Measurements from ENCODE around the gene NHP2.
A peak's percentile ranks its signal among the peaks of the same experiment; 100 is the strongest.
"Not testable (repeated sequence)": the region's sequence is repeated elsewhere in the genome, so short reads cannot be mapped to it uniquely, and the experiment has no call there.

The NHP2 gene

GRCh38 chr5:178170455-178170854 is 16.8 kb upstream of the NHP2 start:
- no peak for DNase-seq

- no peak for DNase-seq
Measured at GRCh38 chr5:178165581-178165980, 11.9 kb upstream of the NHP2 start.

- DNase-seq: peak; percentile 94
Measured at GRCh38 chr5:178163772-178164735, 10.4 kb upstream of the NHP2 start.

GRCh38 chr5:178162481-178162880 is 8.8 kb upstream of the NHP2 start:
- no peak for DNase-seq

- DNase-seq: no peak
Measured at GRCh38 chr5:178160176-178160575, 6.5 kb upstream of the NHP2 start.

- DNase-seq: no peak
Measured at GRCh38 chr5:178155065-178155464, 1.4 kb upstream of the NHP2 start.

- DNase-seq: no peak
Measured at GRCh38 chr5:178152491-178153444, 917 bp downstream of the NHP2 start.

- no peak for DNase-seq
Measured at GRCh38 chr5:178150977-178151734, 2.5 kb downstream of the NHP2 start.

- DNase-seq: no peak
Measured at GRCh38 chr5:178149199-178149932, 4.3 kb downstream of the NHP2 start.

- DNase-seq: no peak
Measured at GRCh38 chr5:178147406-178147805, 6.3 kb downstream of the NHP2 start.

GRCh38 chr5:178145965-178146820 is 7.5 kb downstream of the NHP2 start:
- peak; percentile 73 for DNase-seq

GRCh38 chr5:178143901-178144300 is 9.8 kb downstream of the NHP2 start:
- no peak for DNase-seq

GRCh38 chr5:178143246-178143645 is 10.4 kb downstream of the NHP2 start:
- no peak for DNase-seq

GRCh38 chr5:178142642-178143041 is 11.0 kb downstream of the NHP2 start:
- DNase-seq: no peak

GRCh38 chr5:178141550-178141949 is 12.1 kb downstream of the NHP2 start:
- DNase-seq: no peak

GRCh38 chr5:178137991-178138390 is 15.7 kb downstream of the NHP2 start:
- no peak for DNase-seq

GRCh38 chr5:178136990-178137389 is 16.7 kb downstream of the NHP2 start:
- no peak for DNase-seq

- DNase-seq: no peak
Measured at GRCh38 chr5:178131446-178131996, 22.2 kb downstream of the NHP2 start.

- DNase-seq: peak; percentile 84
Measured at GRCh38 chr5:178130576-178131445, 22.9 kb downstream of the NHP2 start, which contains the start of gene RMND5B. Gene RMND5B, plus strand, starts transcription at chr5:178131014. Its CDS starts 7,106 bp downstream, at chr5:178138120.

- DNase-seq: not testable (repeated sequence)
Measured at GRCh38 chr5:178130234-178130575, 23.5 kb downstream of the NHP2 start.

Measured in activated naive CD4-positive, alpha-beta T cell treated with Interleukin-2 at 50 U/mL for 16 hours (primary cell).